ENCODE results near the gene GADD45B.

The GADD45B gene

GRCh38 chr19:2494447-2495129 lies 18.7 kb downstream of the GADD45B start:
- no peak for TF ChIP-seq POLR2AphosphoS5 (IDR thresholded peaks at IDR 0.05; ENCODE audit: low read depth, low read length)
- no peak for TF ChIP-seq FOXP2 (optimal IDR thresholded peaks at IDR 0.05; ENCODE audit: borderline replicate concordance, extremely low read depth, extremely low read length, insufficient read depth)
- no peak for TF ChIP-seq SIN3A (IDR thresholded peaks at IDR 0.05; ENCODE audit: borderline replicate concordance, insufficient read depth, low read length)
- TF ChIP-seq TAF1 (IDR thresholded peaks at IDR 0.05; ENCODE audit: borderline replicate concordance, insufficient read depth, low read length): no peak
- TF ChIP-seq REST (IDR thresholded peaks at IDR 0.05; ENCODE audit: insufficient read depth in 1 of 2, low read depth in 2 of 2, low read length in 2 of 2): no peak

GRCh38 chr19:2495130-2495641 lies 19.3 kb downstream of the GADD45B start:
- TF ChIP-seq REST (IDR thresholded peaks at IDR 0.05; ENCODE audit: insufficient read depth in 1 of 2, low read depth in 2 of 2, low read length in 2 of 2): no peak
- no peak for TF ChIP-seq FOXP2 (optimal IDR thresholded peaks at IDR 0.05; ENCODE audit: borderline replicate concordance, extremely low read depth, extremely low read length, insufficient read depth)
- TF ChIP-seq POLR2AphosphoS5 (IDR thresholded peaks at IDR 0.05; ENCODE audit: low read depth, low read length): no peak
- no peak for TF ChIP-seq TAF1 (IDR thresholded peaks at IDR 0.05; ENCODE audit: borderline replicate concordance, insufficient read depth, low read length)
- TF ChIP-seq SIN3A (IDR thresholded peaks at IDR 0.05; ENCODE audit: borderline replicate concordance, insufficient read depth, low read length): no peak

- TF ChIP-seq FOXP2 (optimal IDR thresholded peaks at IDR 0.05; ENCODE audit: borderline replicate concordance, extremely low read depth, extremely low read length, insufficient read depth) (no peak), REST (IDR thresholded peaks at IDR 0.05; ENCODE audit: insufficient read depth in 1 of 2, low read depth in 2 of 2, low read length in 2 of 2) (no peak), POLR2AphosphoS5 (IDR thresholded peaks at IDR 0.05; ENCODE audit: low read depth, low read length) (no peak), TAF1 (IDR thresholded peaks at IDR 0.05; ENCODE audit: borderline replicate concordance, insufficient read depth, low read length) (no peak), SIN3A (IDR thresholded peaks at IDR 0.05; ENCODE audit: borderline replicate concordance, insufficient read depth, low read length) (no peak)
These were observed 19.9 kb downstream of the GADD45B start for GRCh38 chr19:2495651-2496316.

GRCh38 chr19:2497186-2497585 lies 21.3 kb downstream of the GADD45B start:
- TF ChIP-seq REST (IDR thresholded peaks at IDR 0.05; ENCODE audit: insufficient read depth in 1 of 2, low read depth in 2 of 2, low read length in 2 of 2) (no peak), FOXP2 (optimal IDR thresholded peaks at IDR 0.05; ENCODE audit: borderline replicate concordance, extremely low read depth, extremely low read length, insufficient read depth) (no peak), TAF1 (IDR thresholded peaks at IDR 0.05; ENCODE audit: borderline replicate concordance, insufficient read depth, low read length) (no peak), SIN3A (IDR thresholded peaks at IDR 0.05; ENCODE audit: borderline replicate concordance, insufficient read depth, low read length) (no peak), POLR2AphosphoS5 (IDR thresholded peaks at IDR 0.05; ENCODE audit: low read depth, low read length) (no peak)

Measured in PFSK-1 (cell line).